Motor neuron (in vitro differentiated cells): ENCODE measurements around the gene MYH14. TPM values are rescaled to one million over a fixed set of nuclear protein-coding genes. Genes with fewer than 3 reads are reported as not detected.

Source experiments
- ATAC-seq, 8 experiments: fragments of 200-7000 bp; cut with Tn5 transposase; replicated peaks in 6 of 8; 2 replicates each; pipeline ENCODE4 v1.8.0; 2021; ENCODE audit warnings: mild to moderate bottlenecking in 8 of 8, moderate library complexity in 8 of 8
- H3K27ac ChIP-seq, 2 donors: fragments of 250-450 bp; sonication (Bioruptor Pico); 2 replicates each; pipeline ENCODE4 v1.9.0; 2021; ENCODE audit warnings: antibody characterized with exemption in 2 of 2, mild to moderate bottlenecking in 2 of 2, moderate library complexity in 1 of 2
- H3K4me1 ChIP-seq, 2 donors: fragments of 250-450 bp; sonication (Bioruptor Pico); replicated peaks in 1 of 2; 2 replicates each; pipeline ENCODE4 v1.6.1; 2021; ENCODE audit warnings: antibody characterized with exemption in 2 of 2, mild to moderate bottlenecking in 2 of 2, moderate library complexity in 1 of 2
- H3K4me3 ChIP-seq, 5 donors: fragments of 250-450 bp; sonication (Bioruptor Pico); 2 replicates each; pipeline ENCODE4 v1.9.0; 2021; ENCODE audit warnings: antibody characterized with exemption in 5 of 5, mild to moderate bottlenecking in 5 of 5, moderate library complexity in 4 of 5
- WGBS, 10 experiments: fragments of 450-650 bp; shearing (Covaris generic); methylation state at CpG; one replicate each; pipeline ENCODE4 v1.0.0; 2022; 5-methylcytosine and 5-hydroxymethylcytosine counted together
- in situ Hi-C, 9 experiments: fragments of 400-800 bp; cut with MboI; loops; one replicate each; pipeline ENCODE4 v1.15.0; 2021; ENCODE audit warnings: low sequenced_read_pairs in 9 of 9, low pct_unique_long_range_greater_than_20kb in 2 of 9; ENCODE audit not compliant: unreplicated experiment in 9 of 9
- total RNA-seq, 8 experiments: library from RNA; unstranded; fragments of 300-600 nt; gene quantifications; 2 replicates each; pipeline versions ENCODE4 v1.2.3 to v1.2.4, GENCODE V29; 2022

The MYH14 gene
- 1 to 10 TPM in 3 of 8 experiments, under 1 TPM in 5; 0.18 to 2.2 (median 0.54) TPM for total RNA-seq

GRCh38 chr19:50203281-50204080 is at the start of gene MYH14:
MYH14 (plus strand) TSS chr19:50203622; CDS start chr19:50210366, 6,744 bp downstream.
- ATAC-seq: peak in 5 of 8 experiments; percentile 34 to 92 (median 91)
- Histone ChIP-seq H3K27ac (no peak within 1 kb of the TSS), H3K4me3 (peak within 1 kb of the TSS in 3 of 5 donors; percentile 37 to 86 (median 53)), H3K4me1 (no peaks in the 10 kb centered on the region)
- 0% methylated on average over 1 of the region's 78 CpGs; no CpG with 5 or more reads in 9 of the 10 experiments for WGBS, 10 experiments
- in situ Hi-C loops: no loop called here

GRCh38 chr19:50154529-50154928 is 48.9 kb upstream of the MYH14 start:
- in situ Hi-C loops: no loop called here
- no peak overlapping the region for H3K4me3 ChIP-seq
- no peak for ATAC-seq
- H3K27ac ChIP-seq: no peak overlapping the region
- H3K4me1 ChIP-seq: no peaks in the 10 kb centered on the region
- WGBS, 10 experiments: no CpG with 5 or more reads among the region's 16 CpGs

GRCh38 chr19:50155520-50156109 is 47.8 kb upstream of the MYH14 start:
- no peak for ATAC-seq
- no peaks in the 10 kb centered on the region for H3K4me1 ChIP-seq
- 13 to 83% (median 55%) methylated on average over 1 to 5 of the region's 8 CpGs; no CpG with 5 or more reads in 2 of the 10 experiments for whole genome bisulfite sequencing, 10 experiments
- H3K4me3 ChIP-seq: no peak overlapping the region
- in situ Hi-C loops: no loop called here
- H3K27ac ChIP-seq: no peak overlapping the region

GRCh38 chr19:50158577-50158976 is 44.8 kb upstream of the MYH14 start:
- no peak for ATAC-seq
- Histone ChIP-seq H3K4me1 (no peaks in the 10 kb centered on the region), H3K4me3 (no peak overlapping the region), H3K27ac (no peak overlapping the region)
- in situ Hi-C loops: no loop called here

GRCh38 chr19:50159078-50159477 is 44.3 kb upstream of the MYH14 start:
- Histone ChIP-seq H3K27ac (no peak overlapping the region), H3K4me3 (no peak overlapping the region), H3K4me1 (no peaks in the 10 kb centered on the region)
- ATAC-seq: no peak
- in situ Hi-C loops: no loop called here
- WGBS, 10 experiments: 0 to 100% (median 74%) methylated on average over 2 of the region's 2 CpGs; no CpG with 5 or more reads in 1 of the 10 experiments

DNA sequence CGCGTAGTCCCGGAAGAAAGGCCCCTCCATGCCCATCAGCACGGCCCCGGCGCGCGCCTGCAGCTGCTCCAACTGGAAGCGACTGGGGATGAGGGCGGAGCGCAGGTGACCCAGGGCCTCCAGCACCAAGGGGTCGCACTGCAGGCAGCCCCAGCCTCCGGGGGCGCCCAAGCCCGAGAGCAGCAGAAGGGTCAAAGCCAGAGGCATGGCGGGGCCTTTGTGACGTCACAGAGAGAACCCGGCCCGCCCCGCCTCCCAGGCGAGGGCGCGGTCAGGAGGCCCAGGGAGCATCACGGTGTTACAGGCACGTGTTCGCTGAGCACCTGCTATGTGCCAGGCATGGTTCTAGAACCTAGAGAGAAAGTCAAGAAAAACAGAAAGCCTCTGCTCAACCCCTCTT is 40.4 kb upstream of the MYH14 start, which contains the start of gene IZUMO2:
TSS of gene IZUMO2 (minus strand) at position 294 of the 400 bp plus-strand sequence. CDS start at position 207, 87 bp downstream.
- in situ Hi-C loops: no loop called here
- H3K4me1 ChIP-seq: no peaks in the 10 kb centered on the region
- WGBS, 10 experiments: 0 to 87% (median 80%) methylated on average over 1 to 17 of the region's 26 CpGs; no CpG with 5 or more reads in 5 of the 10 experiments
- no peak for ATAC-seq
- no peak within 1 kb of the TSS for H3K27ac ChIP-seq
- no peak within 1 kb of the TSS for H3K4me3 ChIP-seq

- in situ Hi-C loops: no loop called here
- Histone ChIP-seq H3K4me1 (no peaks in the 10 kb centered on the region), H3K27ac (no peak overlapping the region), H3K4me3 (no peak overlapping the region)
- WGBS, 10 experiments: 4 to 77% (median 17%) methylated on average over 2 to 6 of the region's 12 CpGs; no CpG with 5 or more reads in 6 of the 10 experiments
- peak in 3 of 8 experiments; percentile 21 to 89 (median 73) for ATAC-seq
Measured at GRCh38 chr19:50167314-50167721, 36.1 kb upstream of the MYH14 start.

- no peak for ATAC-seq
- Histone ChIP-seq H3K4me3 (no peak overlapping the region), H3K4me1 (no peaks in the 10 kb centered on the region), H3K27ac (no peak overlapping the region)
- WGBS, 10 experiments: 13 to 85% (median 60%) methylated on average over 2 to 5 of the region's 5 CpGs; no CpG with 5 or more reads in 2 of the 10 experiments
- in situ Hi-C loops: no loop called here
Measured at GRCh38 chr19:50171752-50172151, 31.7 kb upstream of the MYH14 start.

- ATAC-seq: no peak
- no peaks in the 10 kb centered on the region for H3K4me1 ChIP-seq
- H3K27ac ChIP-seq: no peak overlapping the region
- in situ Hi-C loops: no loop called here
- no peak overlapping the region for H3K4me3 ChIP-seq
Measured at GRCh38 chr19:50172726-50173125, 30.7 kb upstream of the MYH14 start.

DNA sequence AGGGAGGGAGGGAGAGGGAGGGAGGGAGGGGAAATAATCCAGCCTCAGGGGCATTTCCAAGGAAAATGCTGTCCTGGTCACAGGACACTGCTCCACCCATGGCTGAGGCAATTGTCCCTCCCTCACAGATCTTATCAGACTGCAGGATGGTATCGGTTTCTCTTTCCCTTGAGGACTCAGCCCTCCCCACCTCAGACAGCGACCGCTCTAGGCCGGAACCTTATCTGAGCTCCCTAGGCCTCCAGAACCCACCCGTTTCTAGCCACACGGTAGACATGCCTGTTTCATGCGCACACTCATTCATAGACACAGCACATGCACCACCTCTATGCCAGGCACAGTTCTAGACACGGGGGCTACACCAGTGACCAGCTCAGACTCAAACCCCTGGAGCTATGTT is 30.3 kb upstream of the MYH14 start:
- no peaks in the 10 kb centered on the region for H3K4me1 ChIP-seq
- H3K27ac ChIP-seq: no peak overlapping the region
- 7 to 80% (median 76%) methylated on average over 2 to 5 of the region's 8 CpGs; no CpG with 5 or more reads in 6 of the 10 experiments for WGBS, 10 experiments
- ATAC-seq: peak in 1 of 8 experiments; percentile 63
- H3K4me3 ChIP-seq: no peak overlapping the region
- in situ Hi-C loops: no loop called here

DNA sequence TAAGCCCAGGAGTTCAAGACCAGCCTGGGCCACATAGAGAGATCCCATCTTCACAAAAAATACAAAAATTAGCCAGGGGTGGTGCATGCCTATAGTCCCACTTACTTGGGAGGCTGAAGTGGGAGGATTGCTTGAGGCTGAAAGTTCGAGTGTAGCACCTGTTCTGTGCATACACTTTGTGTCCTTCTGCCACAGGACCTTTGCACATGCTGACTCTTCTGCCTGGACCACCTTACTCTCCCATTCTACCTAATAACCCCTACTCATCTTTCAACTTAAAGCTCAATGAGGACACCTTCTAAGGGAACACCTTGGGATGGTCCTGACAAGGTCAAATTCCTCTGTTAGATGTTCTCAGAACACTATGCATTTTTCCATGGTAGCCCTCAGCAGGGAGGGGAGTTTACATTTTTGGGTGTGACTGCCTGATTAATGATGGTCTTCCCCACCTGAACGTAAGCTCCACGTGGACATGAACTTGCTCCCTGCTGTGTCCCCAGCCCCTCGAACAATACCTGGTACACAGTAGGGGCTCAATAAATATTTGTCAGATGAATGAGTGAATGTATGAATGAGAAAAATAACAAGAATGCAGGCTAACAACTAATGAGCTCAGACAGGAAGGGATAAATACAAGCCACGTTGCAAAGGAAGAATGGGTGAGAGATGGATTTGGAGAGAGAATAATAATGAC is 29.2 kb upstream of the MYH14 start:
- no peak overlapping the region for H3K27ac ChIP-seq
- WGBS, 10 experiments: 0 to 61% (median 42%) methylated on average over 1 to 5 of the region's 5 CpGs; no CpG with 5 or more reads in 1 of the 10 experiments
- H3K4me1 ChIP-seq: no peaks in the 10 kb centered on the region
- no peak overlapping the region for H3K4me3 ChIP-seq
- ATAC-seq: no peak
- in situ Hi-C loops: no loop called here

GRCh38 chr19:50175924-50176323 is 27.5 kb upstream of the MYH14 start:
- Histone ChIP-seq H3K4me1 (no peaks in the 10 kb centered on the region), H3K4me3 (no peak overlapping the region), H3K27ac (no peak overlapping the region)
- in situ Hi-C loops: no loop called here
- WGBS, 10 experiments: 7 to 90% (median 58%) methylated on average over 2 to 6 of the region's 10 CpGs; no CpG with 5 or more reads in 4 of the 10 experiments
- no peak for ATAC-seq

DNA sequence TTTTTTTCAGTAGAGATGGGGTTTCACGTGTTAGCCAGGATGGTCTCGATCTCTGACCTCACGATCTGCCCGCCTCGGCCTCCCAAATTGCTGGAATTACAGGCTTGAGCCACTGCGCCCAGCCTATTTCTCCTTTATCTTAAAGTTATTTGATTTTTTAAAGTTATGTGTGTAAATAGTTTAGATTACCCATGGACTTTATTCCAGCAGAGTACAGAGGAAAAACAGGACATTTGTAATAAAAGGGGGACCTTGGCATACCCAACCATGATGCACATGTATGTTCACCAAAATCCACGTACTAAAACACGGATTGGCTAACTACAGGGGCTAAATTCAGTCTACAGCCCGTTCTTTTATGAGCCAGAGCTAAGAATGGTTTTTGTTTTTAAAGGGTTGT is 26.6 kb upstream of the MYH14 start:
- Histone ChIP-seq H3K4me1 (no peaks in the 10 kb centered on the region), H3K4me3 (no peak overlapping the region), H3K27ac (no peak overlapping the region)
- WGBS, 10 experiments: 0 to 89% (median 62%) methylated on average over 1 to 7 of the region's 9 CpGs; no CpG with 5 or more reads in 1 of the 10 experiments
- in situ Hi-C loops: no loop called here
- no peak for ATAC-seq
